Measurements from ENCODE around the gene NDUFS5.
"Not testable (repeated sequence)": the region's sequence is repeated elsewhere in the genome, so short reads cannot be mapped to it uniquely, and the experiment has no call there.

NDUFS5 gene

DNA sequence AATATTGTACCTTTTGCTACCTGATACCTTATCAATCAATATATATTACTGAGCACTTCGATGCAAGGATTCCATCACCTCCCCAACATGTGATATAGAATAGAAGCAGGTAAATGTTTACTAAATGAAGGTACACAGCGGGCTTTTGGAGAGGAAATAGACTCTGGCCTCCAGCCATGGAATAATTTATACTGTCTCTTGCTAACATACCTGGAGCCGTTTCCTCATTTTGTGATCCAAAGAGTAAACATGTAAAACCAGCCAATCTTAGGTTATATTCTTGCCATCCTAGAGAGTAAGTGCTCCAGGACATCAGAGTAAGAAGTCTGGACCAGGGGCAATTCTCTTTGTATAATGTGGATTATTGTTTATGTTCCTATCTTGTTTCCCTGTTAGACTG lies 39.4 kb downstream of the NDUFS5 start:
- no peak for DNase-seq

DNA sequence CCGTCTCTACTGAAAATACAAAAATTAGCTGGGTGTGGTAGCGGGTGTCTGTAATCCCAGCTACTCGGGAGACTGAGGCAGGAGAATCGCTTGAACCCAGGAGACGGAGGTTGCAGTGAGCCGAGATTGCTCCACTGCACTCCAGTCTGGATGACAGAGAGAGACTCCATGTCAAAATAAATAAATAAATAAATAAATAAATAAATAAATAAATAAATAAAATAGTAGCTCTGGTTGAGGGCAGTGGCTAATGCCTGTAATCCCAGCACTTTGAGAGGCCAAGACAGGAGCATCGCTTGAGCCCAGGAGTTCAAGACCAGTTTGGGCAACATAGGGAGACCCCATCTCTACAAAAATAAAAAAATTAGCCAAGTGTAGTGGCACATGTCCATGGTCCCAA lies 42.1 kb downstream of the NDUFS5 start:
- DNase-seq: not testable (repeated sequence)

DNA sequence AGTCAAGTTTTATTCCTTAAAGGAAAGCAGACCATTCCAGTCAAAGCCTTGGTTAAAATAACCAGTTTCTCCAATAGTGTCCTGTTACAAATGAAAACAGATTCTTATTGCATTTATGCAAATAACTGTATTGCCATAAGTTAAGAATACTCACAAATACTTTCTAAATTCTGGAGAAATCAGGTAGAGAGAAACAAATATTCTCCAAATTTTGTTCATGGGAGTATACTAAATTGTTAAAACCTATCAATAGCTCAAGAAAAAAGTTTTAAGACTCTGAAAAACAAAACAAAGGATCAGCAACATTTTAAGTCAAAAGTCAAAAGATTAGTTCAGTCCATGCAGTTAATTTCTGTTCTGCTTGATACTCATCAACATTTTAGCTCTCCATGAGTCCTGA lies 45.4 kb downstream of the NDUFS5 start:
- DNase-seq: not testable (repeated sequence)

DNA sequence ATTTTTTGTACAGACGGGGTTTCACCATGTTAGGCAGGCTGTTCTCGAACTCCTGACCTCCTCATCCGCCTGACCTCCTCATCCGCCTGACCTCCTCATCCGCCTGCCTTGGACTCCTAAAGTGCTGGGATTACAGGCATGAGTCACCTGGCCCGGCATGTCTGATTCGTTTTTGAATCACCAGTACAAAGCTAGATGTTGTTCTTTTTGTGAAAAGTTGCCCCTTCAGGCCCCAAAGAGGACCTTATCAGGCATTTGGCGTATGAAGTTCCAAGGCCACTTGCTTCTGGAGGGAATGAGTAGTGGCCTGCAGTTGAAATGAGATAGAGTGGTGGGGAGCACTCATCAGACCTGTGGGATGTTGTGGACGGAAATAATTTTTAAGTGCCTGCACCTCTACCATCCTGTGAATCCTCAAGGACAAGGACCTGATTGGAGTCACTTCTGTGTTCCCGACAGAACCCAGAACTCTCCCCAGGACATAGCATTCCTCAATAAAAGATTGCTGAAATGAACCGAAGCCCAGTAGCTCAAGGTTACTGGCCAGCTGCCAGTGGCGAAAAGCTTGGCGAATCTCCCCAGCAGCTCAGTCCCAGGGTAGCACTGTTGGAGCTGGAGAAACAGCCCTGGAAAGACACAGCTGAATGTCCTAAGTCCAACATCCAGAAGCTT lies 50.1 kb downstream of the NDUFS5 start:
- no peak for DNase-seq

DNA sequence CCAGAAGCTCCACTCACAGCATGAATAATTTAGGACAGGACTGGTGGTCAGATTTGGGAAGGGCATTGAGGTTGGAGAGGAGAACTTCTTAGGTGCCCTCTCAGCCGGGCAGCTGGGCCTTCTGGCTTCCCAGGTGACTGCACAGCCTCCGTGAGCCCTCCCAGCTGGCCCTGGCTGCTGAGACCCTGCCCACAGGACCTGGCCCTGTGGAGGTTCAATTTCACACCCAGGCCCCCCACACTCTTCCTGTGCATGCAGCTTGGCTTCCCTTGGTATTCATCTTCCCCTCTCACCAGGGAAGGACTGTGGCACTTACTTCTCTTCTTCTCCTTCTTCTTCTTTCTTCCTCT lies 50.6 kb downstream of the NDUFS5 start:
- DNase-seq: no peak

DNA sequence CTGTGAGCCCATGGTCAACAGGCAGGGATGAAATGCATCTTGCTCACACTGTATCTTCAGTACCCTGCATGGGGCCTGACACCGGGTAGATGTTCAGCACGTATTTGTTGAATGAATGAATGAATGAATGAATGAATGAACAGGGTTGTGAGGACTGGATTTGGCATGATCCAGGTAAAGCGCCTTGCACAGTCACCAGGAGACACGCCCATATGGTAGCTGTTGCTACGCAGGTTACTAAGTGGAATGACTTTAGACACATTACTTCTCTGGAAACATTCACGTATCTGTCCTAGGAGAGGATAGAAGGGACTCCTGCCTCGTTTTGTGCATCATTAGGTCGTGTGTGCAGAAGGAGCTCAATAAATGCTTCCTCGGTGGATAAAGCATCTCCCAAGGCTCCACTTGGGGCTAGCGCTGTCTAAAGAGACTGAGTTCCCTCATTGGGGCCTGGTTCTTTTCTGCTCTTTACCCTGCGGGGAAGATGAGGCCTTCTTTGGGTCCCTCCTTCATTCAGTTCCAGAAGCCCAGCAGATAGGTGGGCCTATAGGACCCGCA lies 54.2 kb downstream of the NDUFS5 start:
- DNase-seq: no peak

DNA sequence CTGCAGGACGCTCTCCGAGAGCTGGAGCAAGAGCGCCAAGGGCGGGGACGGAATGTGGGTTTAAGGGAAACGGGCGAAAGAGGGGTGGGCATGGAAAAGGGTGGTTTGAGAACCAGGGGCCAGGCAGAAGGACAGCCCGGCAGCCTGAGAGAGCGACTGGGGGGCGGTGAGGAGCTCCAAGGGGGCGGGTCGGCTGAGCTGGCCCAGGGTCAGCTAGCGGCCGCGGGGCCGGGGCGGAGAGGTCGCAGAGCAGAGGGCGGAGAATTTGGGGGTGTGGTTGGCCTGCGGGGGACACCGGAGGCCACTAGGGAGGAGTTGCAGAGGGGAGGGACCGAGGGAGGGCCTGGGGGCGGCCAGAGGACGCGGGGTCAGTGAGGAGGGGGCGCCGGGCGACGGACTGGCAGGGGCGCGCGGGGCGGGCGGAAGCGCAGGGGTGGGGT lies 54.7 kb downstream of the NDUFS5 start:
- no peak for DNase-seq

DNA sequence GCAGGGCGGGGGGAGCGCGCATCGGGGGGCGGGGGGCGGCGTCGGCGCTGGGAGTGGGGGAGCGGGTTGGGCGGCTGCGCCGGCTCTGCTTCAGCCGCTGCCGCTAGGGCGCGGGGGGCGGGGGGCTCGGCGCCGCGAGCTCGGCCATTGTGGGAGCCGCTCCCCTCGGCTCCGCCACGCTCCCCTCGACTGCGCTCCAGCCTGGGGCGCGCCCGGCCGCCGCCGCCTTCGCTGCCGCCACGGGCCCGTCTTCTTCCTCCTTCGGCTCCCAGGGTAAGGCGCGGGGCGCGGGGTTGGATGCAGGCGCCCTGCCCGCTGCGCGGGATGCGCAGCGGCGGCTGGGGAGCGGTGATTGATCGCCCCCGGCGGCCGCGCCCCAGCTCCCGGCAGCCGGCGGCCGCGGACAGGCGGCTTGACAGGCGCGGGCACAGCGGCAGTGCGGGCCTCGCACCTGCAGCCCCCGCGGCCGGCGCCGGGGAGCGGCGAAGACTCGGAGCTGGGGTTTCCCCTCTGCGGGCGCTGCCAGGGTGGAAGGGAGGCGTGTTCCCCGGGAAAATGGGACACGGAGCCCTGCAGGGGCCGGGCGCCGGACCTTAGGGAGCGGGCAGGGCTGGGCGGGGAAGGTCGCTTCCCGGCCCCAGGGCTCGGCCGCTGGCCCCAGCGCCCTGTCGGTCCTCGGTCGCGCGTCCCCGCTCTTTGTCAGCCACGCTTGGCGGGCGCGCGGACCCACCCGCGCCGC lies 55.3 kb downstream of the NDUFS5 start:
- DNase-seq: no peak

DNA sequence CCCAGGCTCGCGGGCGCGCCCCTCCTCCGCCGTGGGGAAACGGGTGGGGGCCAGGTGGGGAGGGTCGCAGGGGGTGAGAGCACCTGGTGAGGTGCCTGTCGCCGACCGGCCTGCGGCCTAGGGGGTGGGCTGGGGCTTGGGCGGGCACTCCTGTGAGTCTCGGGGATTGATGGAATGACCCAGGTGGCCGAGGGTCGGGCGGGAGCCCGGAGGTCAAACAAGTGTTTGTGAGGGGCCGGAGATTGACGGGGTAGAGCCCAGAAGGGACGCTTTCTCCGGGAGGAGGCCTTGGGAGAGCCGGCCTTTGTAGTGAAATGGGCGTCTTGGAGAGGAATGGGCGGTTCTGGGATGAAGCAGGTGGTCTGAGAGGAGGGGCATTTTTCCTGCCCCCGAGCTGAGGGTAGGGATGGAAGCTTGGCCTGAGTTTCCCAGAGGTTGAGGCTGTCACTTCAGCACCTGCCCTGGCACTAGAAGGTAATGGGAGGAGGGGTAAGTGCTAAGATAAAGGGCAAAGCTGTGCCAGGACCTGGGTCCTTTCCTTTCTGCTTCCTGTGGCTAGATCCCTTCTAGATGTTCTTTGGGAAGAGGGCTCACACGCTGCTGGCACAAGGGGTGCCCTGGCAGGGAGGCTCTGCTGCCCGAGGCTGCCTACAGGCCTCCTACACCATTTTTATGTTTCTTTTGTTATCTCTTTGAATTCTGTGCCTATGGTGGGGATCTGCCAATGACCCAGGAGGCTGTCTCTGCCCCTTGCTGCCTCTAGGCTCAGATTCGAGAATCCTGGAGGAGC lies 56.1 kb downstream of the NDUFS5 start:
- no peak for DNase-seq

DNA sequence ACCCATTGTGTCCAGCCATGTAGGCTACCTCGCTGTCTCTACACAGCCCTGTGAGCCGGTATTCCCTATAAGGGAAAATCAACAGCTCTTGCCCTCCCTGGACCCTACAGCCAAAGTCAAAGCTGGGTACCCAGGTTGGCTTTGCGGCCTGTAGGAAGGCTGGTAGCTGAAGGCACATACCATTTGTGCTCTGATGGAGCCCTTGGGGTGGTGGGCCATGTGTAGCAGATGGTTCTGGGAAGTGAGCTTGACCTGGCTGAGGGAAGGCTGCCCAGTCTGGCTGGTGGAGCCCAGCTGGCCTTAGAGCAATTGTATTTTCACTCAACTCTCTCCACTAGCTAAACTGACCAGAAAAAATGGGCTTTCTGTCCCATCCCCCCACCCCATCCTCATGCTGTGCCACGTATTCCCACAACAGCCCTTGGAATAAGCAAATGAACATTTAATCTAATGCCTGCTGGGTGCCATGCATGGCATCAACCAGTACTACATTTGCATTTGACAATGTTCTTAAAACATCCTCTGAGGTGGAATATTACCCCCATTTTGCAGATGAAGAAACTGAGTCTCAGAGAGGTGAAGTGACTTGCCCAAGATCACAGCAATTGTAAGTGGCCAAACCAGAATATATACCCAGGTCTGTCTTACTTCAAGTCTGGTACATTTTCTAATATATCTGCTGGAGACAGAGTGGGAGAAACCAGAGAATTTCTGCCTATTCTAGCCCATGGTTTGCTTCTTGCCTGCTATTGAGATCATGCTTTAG lies 56.8 kb downstream of the NDUFS5 start:
- DNase-seq: no peak

DNA sequence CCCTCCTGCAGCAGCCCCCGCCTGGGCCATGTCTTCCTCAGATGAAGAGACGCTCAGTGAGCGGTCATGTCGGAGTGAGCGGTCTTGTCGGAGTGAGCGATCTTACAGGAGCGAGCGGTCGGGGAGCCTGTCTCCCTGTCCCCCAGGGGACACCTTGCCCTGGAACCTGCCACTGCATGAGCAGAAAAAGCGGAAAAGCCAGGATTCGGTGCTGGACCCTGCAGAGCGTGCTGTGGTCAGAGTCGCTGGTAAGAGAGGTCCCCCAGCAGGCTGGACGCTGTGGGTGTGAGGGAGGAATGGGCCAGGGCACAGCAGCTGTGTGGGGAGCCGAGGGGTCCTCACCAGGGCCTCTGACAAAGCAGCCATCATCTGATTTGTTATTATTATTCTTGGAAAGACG lies 58.0 kb downstream of the NDUFS5 start:
- no peak for DNase-seq
